Glutamatergic neuron (in vitro differentiated cells): ENCODE measurements around the gene GLUD1. TPM values are rescaled to one million over a fixed set of nuclear protein-coding genes. Genes with fewer than 3 reads are reported as not detected.
"Not testable (repeated sequence)": the region's sequence is repeated elsewhere in the genome, so short reads cannot be mapped to it uniquely, and the experiment has no call there.

ENCODE experiments used
- DNase-seq: peaks from one replicate; pipeline ENCODE4 v3.0.0; 2022
- H3K27ac Mint-ChIP-seq: one replicate; pipeline ENCODE4 v1.8.0; 2020; ENCODE audit warnings: mild to moderate bottlenecking, mixed read lengths, inconsistent platforms; ENCODE audit not compliant: unreplicated experiment
- H3K27me3 Mint-ChIP-seq: one replicate; pipeline ENCODE4 v1.8.0; 2020; ENCODE audit warnings: mild to moderate bottlenecking, moderate library complexity, mixed read lengths, inconsistent platforms; ENCODE audit not compliant: unreplicated experiment
- H3K36me3 Mint-ChIP-seq: one replicate; pipeline ENCODE4 v1.8.0; 2020; ENCODE audit warnings: mild to moderate bottlenecking, mixed read lengths, inconsistent platforms; ENCODE audit not compliant: unreplicated experiment
- H3K4me1 Mint-ChIP-seq: one replicate; pipeline ENCODE4 v1.8.0; 2020; ENCODE audit warnings: mild to moderate bottlenecking, low read depth, mixed read lengths, inconsistent platforms; ENCODE audit not compliant: unreplicated experiment
- H3K4me3 Mint-ChIP-seq: one replicate; pipeline ENCODE4 v1.8.0; 2020; ENCODE audit warnings: mild to moderate bottlenecking, mixed read lengths, inconsistent platforms; ENCODE audit not compliant: unreplicated experiment
- H3K9me3 Mint-ChIP-seq: one replicate; pipeline ENCODE4 v1.8.0; 2020; ENCODE audit warnings: mild to moderate bottlenecking, moderate library complexity, mixed read lengths, inconsistent platforms; ENCODE audit not compliant: unreplicated experiment
- CTCF ChIP-seq: fragments of 200-600 bp; sonication (generic); IDR thresholded peaks from one replicate; pipeline ENCODE4 v1.5.0; 2021; ENCODE audit not compliant: partially characterized antibody, unreplicated experiment
- long read RNA-seq: library from polyadenylated mRNA; unstranded; transcript quantifications from one replicate; pipeline ENCODE4 v2.0.0, GENCODE V29; 2020; ENCODE audit not compliant: unreplicated experiment
- total RNA-seq: library from RNA; stranded (reverse); fragmentation: NEBNext Ultra II Directional; extraction: Animal tissue kit (Norgen Biotek cat#: 25700); gene quantifications from one replicate; pipeline ENCODE4 v1.2.1, GENCODE V29; 2021; ENCODE audit not compliant: unreplicated experiment

The GLUD1 gene
- 73.1 TPM for total RNA-seq
- long read RNA-seq, transcript GLUD1-201 (13 exons, 3,039 nt): major isoform, 30 of 37 reads
- long read RNA-seq, partial matches to known transcripts: 3 of 37 reads
- long read RNA-seq, other reads (novel, unspliced or antisense): 4 of 37 reads

GRCh38 chr10:87094373-87095235 lies at the start of gene GLUD1, which contains the start of gene SHLD2:
TSS of gene GLUD1 (minus strand) at chr10:87094843. CDS start at chr10:87094769, 74 bp downstream.
TSS of gene SHLD2 (plus strand) at chr10:87095206. CDS start at chr10:87151355, 56,149 bp downstream.
- Mint-ChIP-seq H3K27ac (peak within 1 kb of the TSS; percentile 92), H3K27me3 (peaks cover 8% of the 10 kb centered on the region), H3K4me3 (peak within 1 kb of the TSS; percentile 90), H3K4me1 (peaks cover 17% of the 10 kb centered on the region), H3K9me3 (peaks cover 3% of the 10 kb centered on the region), H3K36me3 (no peaks in the 10 kb centered on the region)
- no peak for TF ChIP-seq CTCF
- DNase-seq: peak; percentile 92

- not testable (repeated sequence) for H3K27ac Mint-ChIP-seq, H3K36me3 Mint-ChIP-seq, DNase-seq, H3K27me3 Mint-ChIP-seq, H3K4me3 Mint-ChIP-seq, H3K9me3 Mint-ChIP-seq, H3K4me1 Mint-ChIP-seq
These were observed 48.4 kb upstream of the GLUD1 start for GRCh38 chr10:87143109-87143418.

GRCh38 chr10:87142230-87143108 lies 47.8 kb upstream of the GLUD1 start:
- DNase-seq, H3K4me1 Mint-ChIP-seq, H3K9me3 Mint-ChIP-seq, H3K27ac Mint-ChIP-seq, H3K36me3 Mint-ChIP-seq, H3K27me3 Mint-ChIP-seq, H3K4me3 Mint-ChIP-seq: not testable (repeated sequence)

GRCh38 chr10:87137478-87137877 lies 42.8 kb upstream of the GLUD1 start:
- not testable (repeated sequence) for DNase-seq, H3K4me3 Mint-ChIP-seq, H3K9me3 Mint-ChIP-seq, H3K27ac Mint-ChIP-seq, H3K4me1 Mint-ChIP-seq, H3K27me3 Mint-ChIP-seq
- peaks cover 10% of the 10 kb centered on the region for H3K36me3 Mint-ChIP-seq

- H3K36me3 Mint-ChIP-seq: peaks cover 13% of the 10 kb centered on the region
These were observed 39.8 kb upstream of the GLUD1 start for GRCh38 chr10:87134440-87134839.

GRCh38 chr10:87133936-87134335 lies 39.3 kb upstream of the GLUD1 start:
- not testable (repeated sequence) for H3K9me3 Mint-ChIP-seq, H3K4me3 Mint-ChIP-seq, H3K27me3 Mint-ChIP-seq, H3K27ac Mint-ChIP-seq, H3K4me1 Mint-ChIP-seq, DNase-seq
- H3K36me3 Mint-ChIP-seq: peaks cover 13% of the 10 kb centered on the region

More at GRCh38 chr10:87134440-87134839, 39.8 kb upstream of the GLUD1 start:
- H3K27ac Mint-ChIP-seq, H3K4me1 Mint-ChIP-seq, DNase-seq, H3K27me3 Mint-ChIP-seq, H3K4me3 Mint-ChIP-seq, H3K9me3 Mint-ChIP-seq: not testable (repeated sequence)

GRCh38 chr10:87132176-87132575 lies 37.5 kb upstream of the GLUD1 start:
- H3K4me3 Mint-ChIP-seq, H3K36me3 Mint-ChIP-seq, H3K9me3 Mint-ChIP-seq, H3K4me1 Mint-ChIP-seq, DNase-seq, H3K27ac Mint-ChIP-seq, H3K27me3 Mint-ChIP-seq: not testable (repeated sequence)

- H3K27ac Mint-ChIP-seq, H3K9me3 Mint-ChIP-seq, H3K4me3 Mint-ChIP-seq, DNase-seq, H3K36me3 Mint-ChIP-seq, H3K4me1 Mint-ChIP-seq, H3K27me3 Mint-ChIP-seq: not testable (repeated sequence)
These were observed 33.0 kb upstream of the GLUD1 start for GRCh38 chr10:87127607-87128156.

- H3K27me3 Mint-ChIP-seq: not testable (repeated sequence)
These were observed 32.4 kb upstream of the GLUD1 start for GRCh38 chr10:87127048-87127447.

GRCh38 chr10:87123351-87123750 lies 28.7 kb upstream of the GLUD1 start:
- H3K36me3 Mint-ChIP-seq, H3K9me3 Mint-ChIP-seq, H3K4me3 Mint-ChIP-seq, H3K27ac Mint-ChIP-seq, DNase-seq, H3K27me3 Mint-ChIP-seq, H3K4me1 Mint-ChIP-seq: not testable (repeated sequence)

More at GRCh38 chr10:87127048-87127447, 32.4 kb upstream of the GLUD1 start:
- not testable (repeated sequence) for H3K4me1 Mint-ChIP-seq, H3K36me3 Mint-ChIP-seq, H3K27ac Mint-ChIP-seq, H3K9me3 Mint-ChIP-seq, H3K4me3 Mint-ChIP-seq, DNase-seq
